Nephron progenitor cell (in vitro differentiated cells): ENCODE measurements around the gene ARID1B.

Experiments used
- DNase-seq: peaks from one replicate; pipeline ENCODE4 v3.0.0; 2021
- H3K27ac Mint-ChIP-seq: 2 replicates; pipeline ENCODE4 v1.8.0; 2021; ENCODE audit warnings: mild to moderate bottlenecking, moderate library complexity, mixed read lengths
- H3K27me3 Mint-ChIP-seq: 2 replicates; pipeline ENCODE4 v1.8.0; 2021; ENCODE audit warnings: mild to moderate bottlenecking, low read depth, mixed read lengths; ENCODE audit not compliant: poor library complexity
- H3K36me3 Mint-ChIP-seq: 2 replicates; pipeline ENCODE4 v1.8.0; 2021; ENCODE audit warnings: low read depth, mixed read lengths
- H3K4me1 Mint-ChIP-seq: 2 replicates; pipeline ENCODE4 v1.8.0; 2021; ENCODE audit warnings: mixed read lengths
- H3K4me3 Mint-ChIP-seq: 2 replicates; pipeline ENCODE4 v1.8.0; 2021; ENCODE audit warnings: mild to moderate bottlenecking, moderate library complexity, mixed read lengths
- H3K9me3 Mint-ChIP-seq: 2 replicates; pipeline ENCODE4 v1.8.0; 2021; ENCODE audit warnings: mild to moderate bottlenecking, moderate library complexity, mixed read lengths
- TF ChIP-seq, protein P1 (sequence below): fragments of 200-600 bp; sonication (generic); IDR thresholded peaks from 2 replicates; pipeline ENCODE4 v1.5.0; 2021; ENCODE audit warnings: antibody characterized with exemption

ARID1B gene

DNA sequence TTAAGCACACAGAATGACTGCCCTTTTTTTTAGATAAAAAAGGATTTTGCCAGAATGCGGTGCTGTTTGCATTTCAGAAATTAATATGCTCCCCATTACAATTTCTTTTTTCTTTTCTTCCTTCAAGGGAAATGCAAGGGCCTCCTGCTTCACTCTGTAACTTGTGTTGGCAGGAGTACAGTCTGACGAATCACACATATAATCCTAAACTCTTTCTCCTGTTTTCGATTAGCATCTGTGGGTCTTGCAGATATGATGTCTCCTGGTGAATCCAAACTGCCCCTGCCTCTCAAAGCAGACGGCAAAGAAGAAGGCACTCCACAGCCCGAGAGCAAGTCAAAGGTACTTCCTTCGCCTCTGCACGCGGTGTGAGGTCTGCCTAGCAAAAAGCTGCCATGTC, 396.6 kb downstream of the ARID1B start:
- Mint-ChIP-seq H3K9me3 (no peaks in the 10 kb centered on the region), H3K27me3 (no peaks in the 10 kb centered on the region), H3K36me3 (peaks cover 35% of the 10 kb centered on the region), H3K27ac (peak overlapping the region; percentile 29), H3K4me1 (peaks cover 30% of the 10 kb centered on the region), H3K4me3 (no peak overlapping the region)
- TF ChIP-seq, protein P1, sequence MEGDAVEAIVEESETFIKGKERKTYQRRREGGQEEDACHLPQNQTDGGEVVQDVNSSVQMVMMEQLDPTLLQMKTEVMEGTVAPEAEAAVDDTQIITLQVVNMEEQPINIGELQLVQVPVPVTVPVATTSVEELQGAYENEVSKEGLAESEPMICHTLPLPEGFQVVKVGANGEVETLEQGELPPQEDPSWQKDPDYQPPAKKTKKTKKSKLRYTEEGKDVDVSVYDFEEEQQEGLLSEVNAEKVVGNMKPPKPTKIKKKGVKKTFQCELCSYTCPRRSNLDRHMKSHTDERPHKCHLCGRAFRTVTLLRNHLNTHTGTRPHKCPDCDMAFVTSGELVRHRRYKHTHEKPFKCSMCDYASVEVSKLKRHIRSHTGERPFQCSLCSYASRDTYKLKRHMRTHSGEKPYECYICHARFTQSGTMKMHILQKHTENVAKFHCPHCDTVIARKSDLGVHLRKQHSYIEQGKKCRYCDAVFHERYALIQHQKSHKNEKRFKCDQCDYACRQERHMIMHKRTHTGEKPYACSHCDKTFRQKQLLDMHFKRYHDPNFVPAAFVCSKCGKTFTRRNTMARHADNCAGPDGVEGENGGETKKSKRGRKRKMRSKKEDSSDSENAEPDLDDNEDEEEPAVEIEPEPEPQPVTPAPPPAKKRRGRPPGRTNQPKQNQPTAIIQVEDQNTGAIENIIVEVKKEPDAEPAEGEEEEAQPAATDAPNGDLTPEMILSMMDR = no peak
- DNase-seq = no peak

DNA sequence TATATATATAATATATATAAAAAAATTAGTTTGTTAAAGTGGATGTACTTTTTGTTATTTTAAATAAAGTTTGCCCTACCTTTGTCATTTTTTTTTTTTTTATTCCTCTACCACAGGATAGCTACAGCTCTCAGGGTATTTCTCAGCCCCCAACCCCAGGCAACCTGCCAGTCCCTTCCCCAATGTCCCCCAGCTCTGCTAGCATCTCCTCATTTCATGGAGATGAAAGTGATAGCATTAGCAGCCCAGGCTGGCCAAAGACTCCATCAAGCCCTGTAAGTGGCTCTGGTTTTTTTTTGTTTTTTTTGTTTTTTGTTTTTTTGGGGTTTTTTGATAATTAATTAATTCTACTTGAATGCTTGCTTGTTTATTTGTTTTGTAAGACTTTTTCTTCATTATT, 397.6 kb downstream of the ARID1B start:
- TF ChIP-seq, protein P1 = no peak
- no peak overlapping the region for H3K4me3 Mint-ChIP-seq
- no peaks in the 10 kb centered on the region for H3K9me3 Mint-ChIP-seq
- peaks cover 26% of the 10 kb centered on the region for H3K36me3 Mint-ChIP-seq
- H3K27me3 Mint-ChIP-seq = no peaks in the 10 kb centered on the region
- H3K27ac Mint-ChIP-seq = no peak overlapping the region
- DNase-seq = no peak
- H3K4me1 Mint-ChIP-seq = peaks cover 21% of the 10 kb centered on the region

DNA sequence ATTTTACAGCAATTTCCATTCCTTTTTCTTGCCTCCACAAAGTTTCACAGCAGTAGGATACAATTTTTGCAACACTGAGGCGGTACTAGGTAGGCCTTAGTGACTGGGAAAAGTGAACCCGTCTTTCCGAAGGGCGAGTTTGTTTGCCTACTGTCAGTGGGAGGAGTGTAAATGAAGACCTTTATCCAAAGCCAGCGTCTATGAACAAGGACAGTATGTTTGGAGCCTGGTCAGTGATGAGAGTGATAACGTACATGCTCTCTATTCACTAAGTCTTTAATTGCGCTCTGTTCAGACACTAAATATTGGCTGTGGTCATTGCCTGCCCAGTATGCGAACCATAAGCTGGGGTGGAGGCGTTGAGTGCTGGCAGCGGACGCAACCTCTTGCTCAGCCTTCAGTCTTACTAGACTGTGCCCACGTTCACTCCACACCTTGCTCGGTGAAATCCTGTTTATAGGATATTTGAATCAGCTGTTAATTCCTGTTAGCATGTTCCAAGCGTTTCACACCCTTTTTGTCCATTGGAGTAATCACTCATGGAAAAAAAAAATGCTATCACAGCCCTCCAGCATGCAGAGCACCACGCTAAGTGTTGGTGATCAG, 400.7 kb downstream of the ARID1B start:
- H3K4me3 Mint-ChIP-seq = no peak overlapping the region
- peaks cover 3% of the 10 kb centered on the region for H3K27me3 Mint-ChIP-seq
- no peak for DNase-seq
- no peak overlapping the region for H3K27ac Mint-ChIP-seq
- peaks cover 28% of the 10 kb centered on the region for H3K36me3 Mint-ChIP-seq
- TF ChIP-seq, protein P1 = no peak
- H3K4me1 Mint-ChIP-seq = peaks cover 15% of the 10 kb centered on the region
- no peaks in the 10 kb centered on the region for H3K9me3 Mint-ChIP-seq

DNA sequence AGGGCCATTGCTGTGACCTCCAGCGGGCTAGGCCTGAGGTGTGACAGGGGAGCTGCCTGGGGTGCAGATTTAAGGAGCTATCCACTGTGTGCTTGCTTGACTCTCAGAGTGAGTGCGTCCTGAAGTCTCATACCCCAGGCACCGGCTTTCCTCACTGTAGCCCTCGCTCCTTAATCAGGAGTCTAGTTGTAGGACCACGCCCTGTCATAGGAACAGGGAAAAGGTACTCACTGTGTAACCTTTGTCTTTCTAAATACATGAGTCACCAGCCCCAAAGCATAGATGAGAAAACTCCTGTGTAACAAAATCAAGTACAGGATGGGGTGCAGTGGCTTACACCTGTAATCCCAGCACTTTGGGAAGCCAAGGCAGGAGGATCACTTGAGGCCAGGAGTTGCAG, 404.5 kb downstream of the ARID1B start:
- DNase-seq = no peak
- Mint-ChIP-seq H3K4me1 (peaks cover 39% of the 10 kb centered on the region), H3K9me3 (no peaks in the 10 kb centered on the region), H3K27me3 (peaks cover 3% of the 10 kb centered on the region), H3K27ac (no peak overlapping the region), H3K4me3 (no peak overlapping the region), H3K36me3 (peaks cover 34% of the 10 kb centered on the region)
- TF ChIP-seq, protein P1 = no peak

DNA sequence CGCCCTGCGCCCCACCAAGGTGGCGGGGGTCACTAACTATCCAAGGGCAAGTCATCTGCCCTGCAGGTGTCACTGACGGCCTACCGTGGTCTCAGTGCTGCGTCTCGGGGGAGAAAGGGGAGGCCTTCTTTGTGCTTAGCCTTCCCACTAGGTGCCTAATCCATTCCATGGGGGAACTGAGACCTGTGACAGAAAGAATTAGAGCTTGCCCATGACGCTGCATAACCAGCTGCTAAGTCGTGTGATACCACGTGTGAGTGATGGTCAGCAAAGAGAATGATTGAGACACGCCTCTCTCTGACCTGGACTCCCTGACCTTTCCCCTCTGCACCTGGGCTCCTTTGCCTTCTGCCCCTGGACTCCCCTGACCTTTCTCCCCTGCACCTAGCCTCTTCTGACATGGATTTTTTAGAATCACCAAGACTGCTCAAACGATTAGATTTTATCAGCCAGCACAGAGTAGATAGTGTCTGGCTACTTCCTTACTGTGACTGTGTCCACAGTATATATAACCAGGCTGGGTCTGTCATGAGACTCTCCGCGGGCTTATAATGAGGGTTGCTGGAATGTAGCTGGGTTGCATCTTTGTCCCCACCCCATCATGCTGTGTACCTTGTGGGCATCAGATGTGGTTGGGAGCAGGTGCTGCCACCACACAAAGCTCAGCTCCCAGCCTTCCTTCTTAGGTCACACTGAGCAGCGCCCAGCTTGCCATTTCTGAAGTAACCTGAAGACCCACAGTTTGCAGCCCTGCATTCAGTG, 405.5 kb downstream of the ARID1B start:
- Mint-ChIP-seq H3K27me3 (peaks cover 3% of the 10 kb centered on the region), H3K27ac (peak overlapping the region; percentile 50), H3K4me1 (peaks cover 49% of the 10 kb centered on the region), H3K36me3 (peaks cover 30% of the 10 kb centered on the region), H3K9me3 (no peaks in the 10 kb centered on the region), H3K4me3 (no peak overlapping the region)
- TF ChIP-seq, protein P1 = no peak
- DNase-seq = no peak
